HCT116 (cell line): ENCODE measurements around the gene PGPEP1. TPM values are rescaled to one million over a fixed set of nuclear protein-coding genes. Genes with fewer than 3 reads are reported as not detected.

Source experiments
- ATAC-seq: fragments of 200-7000 bp; cut with Tn5 transposase; 2 replicates; pipeline ENCODE4 v1.9.1; 2020; ENCODE audit warnings: mild to moderate bottlenecking, moderate library complexity
- BruUV-seq: library from RNA; stranded (reverse); fragments of 400-500 nt; replicated peaks from 2 replicates; lab custom pipeline; 2021; lab: Mats Ljungman, UMichigan
- CTCF ChIA-PET: fragments of 300-600 bp; sonication (Branson Sonifier 250); formaldehyde crosslinking; loops from one replicate; lab custom pipeline; 2021; ENCODE audit warnings: antibody characterized with exemption; lab: Charles Lee
- POLR2A ChIA-PET: fragments of 300-600, 350-600 bp; sonication (Branson Sonifier 250); formaldehyde crosslinking; loops from one replicate; lab custom pipeline; 2021; ENCODE audit warnings: antibody characterized with exemption; lab: Charles Lee
- RAD21 ChIA-PET, 2 experiments: fragments of 300-600 bp; sonication (Branson Sonifier 250); formaldehyde crosslinking; loops; one replicate each; lab custom pipeline; 2023; ENCODE audit warnings: low total read pairs in 2 of 2; ENCODE audit not compliant: uncharacterized antibody in 2 of 2, unreplicated experiment in 2 of 2, low non-redundant PET in 1 of 2; lab: Charles Lee
- DNase-seq: peaks from one replicate; pipeline ENCODE4 v3.0.0-alpha.2; 2010; ENCODE audit warnings: low read depth, low spot score
- H2AFZ ChIP-seq: fragments of 200-600 bp; shearing (Covaris generic), sonication (generic); 2 replicates; pipeline ENCODE4 v1.6.1; 2017; ENCODE audit warnings: low read depth, mixed run types, mixed read lengths, antibody characterized with exemption, low read length; ENCODE audit not compliant: poor library complexity, severe bottlenecking
- H3K27ac ChIP-seq: 2 replicates; pipeline ENCODE4 v1.5.1; 2012; ENCODE audit warnings: low read depth, low read length
- H3K27me3 ChIP-seq: fragments of 200-600 bp; sonication (generic); 2 replicates; pipeline ENCODE4 v1.6.1; 2016; ENCODE audit warnings: mixed run types, low read length, mixed read lengths; ENCODE audit not compliant: insufficient read depth
- H3K36me3 ChIP-seq, 2 experiments: fragments of 200-500 bp in 1 of 2; fragments of 200-600 bp in 1 of 2; sonication (Bioruptor generic) in 1 of 2; sonication (generic) in 1 of 2; 2 replicates each; pipeline versions ENCODE4 v1.5.1 to v1.6.1; 2014 to 2016; ENCODE audit warnings: low read length in 2 of 2, inconsistent platforms in 1 of 2, mixed read lengths in 1 of 2, mixed run types in 1 of 2; ENCODE audit not compliant: insufficient read depth in 2 of 2, control insufficient read depth in 1 of 2
- H3K4me1 ChIP-seq, 2 experiments: fragments of 200-600 bp in 1 of 2; sonication (generic) in 1 of 2; 2 replicates each; pipeline versions ENCODE4 v1.5.1 to v1.6.1; 2012 to 2017; ENCODE audit warnings: low read length in 2 of 2, inconsistent platforms in 1 of 2, mild to moderate bottlenecking in 1 of 2, mixed read lengths in 1 of 2, mixed run types in 1 of 2, moderate library complexity in 1 of 2; ENCODE audit not compliant: insufficient read depth in 2 of 2, control insufficient read depth in 1 of 2
- H3K4me2 ChIP-seq: fragments of 200-600 bp; sonication (generic); 2 replicates; pipeline ENCODE4 v1.6.1; 2017; ENCODE audit warnings: mixed run types, low read length, mixed read lengths
- H3K4me3 ChIP-seq, 2 experiments: fragments of 200-600 bp in 1 of 2; sonication (generic) in 1 of 2; replicated peaks in 1 of 2; 2 replicates each; pipeline ENCODE4 v1.5.1; 2011 to 2016; ENCODE audit warnings: low read length in 2 of 2, control low read depth in 1 of 2, low read depth in 1 of 2, mild to moderate bottlenecking in 1 of 2, mixed read lengths in 1 of 2, mixed run types in 1 of 2
- H3K79me2 ChIP-seq: fragments of 200-600 bp; sonication (generic); 2 replicates; pipeline ENCODE4 v1.6.1; 2017; ENCODE audit warnings: mild to moderate bottlenecking, mixed run types, low read length, moderate library complexity, mixed read lengths; ENCODE audit not compliant: insufficient read depth
- H3K9ac ChIP-seq: fragments of 200-600 bp; sonication (generic); 2 replicates; pipeline ENCODE4 v1.6.1; 2016; ENCODE audit warnings: low read length, mixed read lengths
- H3K9me2 ChIP-seq: fragments of 200-600 bp; sonication (generic), shearing (Covaris generic); 2 replicates; pipeline ENCODE4 v1.6.1; 2017; ENCODE audit warnings: mixed run types, mild to moderate bottlenecking, moderate library complexity; ENCODE audit not compliant: insufficient read depth
- H3K9me3 ChIP-seq, 2 experiments: fragments of 200-500 bp in 1 of 2; fragments of 200-600 bp in 1 of 2; sonication (Bioruptor generic) in 1 of 2; sonication (generic) in 1 of 2; 2 replicates each; pipeline ENCODE4 v1.6.1; 2014 to 2017; ENCODE audit warnings: low read length in 2 of 2, mixed read lengths in 2 of 2, inconsistent platforms in 1 of 2, low read depth in 1 of 2, mild to moderate bottlenecking in 1 of 2, mixed run types in 1 of 2, moderate library complexity in 1 of 2; ENCODE audit not compliant: control insufficient read depth in 1 of 2, insufficient read depth in 1 of 2
- H4K20me1 ChIP-seq: fragments of 200-600 bp; sonication (generic), shearing (Covaris generic); 2 replicates; pipeline ENCODE4 v1.6.1; 2017; ENCODE audit warnings: mixed run types, mild to moderate bottlenecking, moderate library complexity; ENCODE audit not compliant: insufficient read depth
- EZH2phosphoT487 ChIP-seq: fragments of 200-600 bp; IDR thresholded peaks from 2 replicates; pipeline ENCODE4 v1.6.1; 2018; ENCODE audit warnings: antibody characterized with exemption, borderline replicate concordance
- FOSL1 ChIP-seq: IDR thresholded peaks from 2 replicates; pipeline ENCODE4 v1.6.1; 2012; ENCODE audit warnings: low read depth
- RAD21 ChIP-seq: IDR thresholded peaks from 2 replicates; pipeline ENCODE4 v1.6.1; 2012; ENCODE audit warnings: low read depth, mild to moderate bottlenecking
- SP1 ChIP-seq: IDR thresholded peaks from 2 replicates; pipeline ENCODE4 v1.6.1; 2012; ENCODE audit warnings: low read depth
- ZNF274 ChIP-seq: fragments of 200-500 bp; sonication (Bioruptor generic); IDR thresholded peaks from 2 replicates; pipeline ENCODE4 v1.6.1; 2014; ENCODE audit warnings: mild to moderate bottlenecking, low read depth, low read length, inconsistent platforms
- intact Hi-C: fragments of 100-400 bp; cut with micrococcal nuclease; formaldehyde crosslinking; loops from 2 replicates; pipeline ENCODE4 v1.10.0; 2022
- total RNA-seq: library from RNA; stranded (reverse); gene quantifications from one replicate; pipeline ENCODE4 v1.2.1, GENCODE V29; 2021; ENCODE audit not compliant: unreplicated experiment
- TF ChIP-seq, protein P1 (sequence below): IDR thresholded peaks from 2 replicates; pipeline ENCODE4 v1.6.1; 2011; ENCODE audit warnings: mild to moderate bottlenecking, low read length, moderate library complexity; ENCODE audit not compliant: insufficient replicate concordance; ENCODE audit errors: extremely low read depth

Gene PGPEP1
- total RNA-seq, 1 experiment from 2014 or later: 30.9 TPM

DNA sequence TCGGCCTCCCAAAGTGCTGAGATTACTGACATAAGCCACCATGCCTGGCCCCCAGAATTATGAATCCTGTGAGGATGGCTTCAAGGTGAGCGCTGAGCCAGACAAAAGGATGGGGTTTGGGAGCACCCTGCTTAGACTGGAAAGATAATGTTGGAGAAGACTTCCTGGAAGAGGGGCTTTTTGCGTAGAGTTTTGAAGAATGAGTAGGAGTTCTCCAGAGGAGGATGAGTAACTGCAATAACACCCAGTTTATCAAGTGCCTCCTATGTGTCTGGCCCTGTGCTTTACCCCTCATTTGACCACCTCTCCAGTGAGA is 44.9 kb downstream of the PGPEP1 start:
- TF ChIP-seq EZH2phosphoT487 (no peak), SP1 (no peak), RAD21 (no peak), FOSL1 (no peak), ZNF274 (no peak)
- TF ChIP-seq, protein P1, sequence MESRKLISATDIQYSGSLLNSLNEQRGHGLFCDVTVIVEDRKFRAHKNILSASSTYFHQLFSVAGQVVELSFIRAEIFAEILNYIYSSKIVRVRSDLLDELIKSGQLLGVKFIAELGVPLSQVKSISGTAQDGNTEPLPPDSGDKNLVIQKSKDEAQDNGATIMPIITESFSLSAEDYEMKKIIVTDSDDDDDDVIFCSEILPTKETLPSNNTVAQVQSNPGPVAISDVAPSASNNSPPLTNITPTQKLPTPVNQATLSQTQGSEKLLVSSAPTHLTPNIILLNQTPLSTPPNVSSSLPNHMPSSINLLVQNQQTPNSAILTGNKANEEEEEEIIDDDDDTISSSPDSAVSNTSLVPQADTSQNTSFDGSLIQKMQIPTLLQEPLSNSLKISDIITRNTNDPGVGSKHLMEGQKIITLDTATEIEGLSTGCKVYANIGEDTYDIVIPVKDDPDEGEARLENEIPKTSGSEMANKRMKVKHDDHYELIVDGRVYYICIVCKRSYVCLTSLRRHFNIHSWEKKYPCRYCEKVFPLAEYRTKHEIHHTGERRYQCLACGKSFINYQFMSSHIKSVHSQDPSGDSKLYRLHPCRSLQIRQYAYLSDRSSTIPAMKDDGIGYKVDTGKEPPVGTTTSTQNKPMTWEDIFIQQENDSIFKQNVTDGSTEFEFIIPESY: no peak
- TF ChIP-seq, all 23 proteins: peak for 0
- no peaks in the 10 kb centered on the region for H3K27me3 ChIP-seq
- peak overlapping the region; percentile 96 for H3K4me2 ChIP-seq
- no peaks in the 10 kb centered on the region for H4K20me1 ChIP-seq
- intact Hi-C loops: no loop called here
- DNase-seq: no peak
- H3K36me3 ChIP-seq: peaks cover 0 to 6% of the 10 kb centered on the region in 2 experiments; a peak in 2 of 4 replicates
- no peaks in the 10 kb centered on the region for H3K9me3 ChIP-seq
- no peak overlapping the region for H3K4me3 ChIP-seq
- CTCF ChIA-PET: interaction anchor here (0.5 to 1.4 kb wide), 9 partner anchors 20 to 104 kb away, joined by 3 to 5 read pairs (median 3); partner anchors contain the start of genes JUND and SSBP4
- BruUV-seq: TSS peak; percentile 97
- H3K9me2 ChIP-seq: no peaks in the 10 kb centered on the region
- RAD21 ChIA-PET: interaction anchor here in 1 of 2 experiments (0.5 kb wide), 1 partner anchor 83 kb away, joined by 3 read pairs; no protein-coding TSS in a partner anchor
- peaks cover 64 to 86% of the 10 kb centered on the region in 2 experiments for H3K4me1 ChIP-seq
- H3K79me2 ChIP-seq: peaks cover 16% of the 10 kb centered on the region
- peak overlapping the region; percentile 71 for H3K9ac ChIP-seq
- H2AFZ ChIP-seq: no peak overlapping the region
- POLR2A ChIA-PET: interaction anchor here (0.6 to 2.4 kb wide), 26 partner anchors 10 to 1636 kb away, joined by 3 to 32 read pairs (median 6); partner anchors contain the start of genes IQCN, JUND, LRRC25 and LSM4
- H3K27ac ChIP-seq: peak overlapping the region; percentile 82
- ATAC-seq: no peak
